Measurements from ENCODE around the gene GAL3ST1.
A peak's percentile ranks its signal among the peaks of the same experiment; 100 is the strongest.

- TF ChIP-seq CTCF (IDR thresholded peaks at IDR 0.05): peak in 2 of 3 donors; percentile 29 to 32
- no peak for TF ChIP-seq POLR2A (IDR thresholded peaks at IDR 0.05)
- TF ChIP-seq EP300 (IDR thresholded peaks at IDR 0.05): no peak
These were observed 31.1 kb upstream of the GAL3ST1 start for GRCh38 chr22:30605449-30606110.

Data from ovary (tissue), 3 donors.